ENCODE measurements around the gene OSBPL3. TPM values are rescaled to one million over a fixed set of nuclear protein-coding genes. Genes with fewer than 3 reads are reported as not detected.

Gene OSBPL3
- total RNA-seq, 1 donor from 2014 or later = 9.0 TPM

GRCh38 chr7:24962418-24962962, 17.5 kb downstream of the OSBPL3 start:
- no peak for DNase-seq
- intact Hi-C loops (cut with micrococcal nuclease) = no loop called here
- no peak for ATAC-seq

- intact Hi-C loops (cut with micrococcal nuclease) = no loop called here
Observed at GRCh38 chr7:24959735-24960485, 20.1 kb downstream of the OSBPL3 start.

GRCh38 chr7:24958399-24958798, 21.6 kb downstream of the OSBPL3 start:
- DNase-seq (no peak), ATAC-seq (no peak)
- intact Hi-C loops (cut with micrococcal nuclease) = no loop called here

More at GRCh38 chr7:24959735-24960485, 20.1 kb downstream of the OSBPL3 start:
- DNase-seq (no peak), ATAC-seq (no peak)

DNA sequence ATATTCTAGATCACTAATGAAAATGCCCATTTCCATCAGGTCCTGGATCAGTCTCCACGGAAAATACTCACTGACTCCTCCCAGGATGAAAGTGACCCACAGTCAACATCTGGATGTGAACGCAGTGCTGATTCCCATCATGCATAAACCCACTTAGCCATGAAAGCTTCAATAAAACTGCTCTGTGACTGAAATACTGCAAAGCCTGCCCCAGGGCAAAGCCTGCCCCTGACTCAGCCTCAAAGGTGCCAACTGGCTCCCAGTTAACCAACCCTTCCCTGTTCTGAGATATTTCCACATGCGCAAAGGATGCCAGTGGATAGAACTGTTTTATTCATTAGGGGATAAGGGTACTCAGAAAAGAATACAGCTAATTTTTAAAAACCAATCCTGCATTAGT, 24.0 kb downstream of the OSBPL3 start:
- DNase-seq (no peak), ATAC-seq (no peak)
- intact Hi-C loops (cut with micrococcal nuclease) = no loop called here

DNA sequence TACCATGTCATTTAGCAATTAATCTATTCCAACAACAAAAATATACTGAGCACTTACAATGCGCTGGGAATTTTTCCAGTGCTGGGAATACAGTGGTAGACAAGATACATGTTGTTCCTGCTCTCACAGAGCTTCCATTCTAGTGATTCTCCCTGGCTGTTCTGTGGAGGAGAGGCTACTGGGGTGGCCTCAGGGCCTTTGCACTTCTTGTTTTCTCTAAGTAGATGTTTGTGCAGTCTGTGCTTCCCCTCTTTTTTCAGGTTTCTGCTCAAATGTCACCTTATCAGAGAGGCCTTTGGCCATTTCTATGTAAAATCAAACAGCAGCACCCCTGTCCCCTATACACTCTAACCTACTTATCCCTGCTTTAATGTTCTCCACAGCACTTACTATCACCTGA, 24.7 kb downstream of the OSBPL3 start:
- DNase-seq = no peak
- intact Hi-C loops (cut with micrococcal nuclease) = no loop called here

DNA sequence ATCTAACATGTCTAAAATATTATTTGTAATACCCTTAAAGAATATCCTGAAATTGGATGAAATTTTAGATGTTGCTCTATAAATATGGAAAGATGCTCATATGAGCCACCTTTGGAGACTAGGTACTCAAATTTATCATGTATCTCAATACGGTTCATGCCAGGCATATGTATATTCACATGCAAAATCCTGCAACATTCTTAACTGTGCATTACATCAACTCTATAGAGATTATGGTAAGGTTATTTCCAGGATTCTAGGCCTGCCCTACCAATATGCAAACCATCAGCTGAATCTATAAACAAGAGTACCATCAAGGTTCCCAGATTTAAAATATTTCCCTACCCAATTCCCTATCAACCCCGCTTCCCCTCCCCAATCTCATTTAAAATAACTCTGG, 27.5 kb downstream of the OSBPL3 start:
- DNase-seq = no peak
- intact Hi-C loops (cut with micrococcal nuclease) = no loop called here

More for the DNA sequence above, 24.7 kb downstream of the OSBPL3 start:
- ATAC-seq = no peak

GRCh38 chr7:24951441-24951980, 28.5 kb downstream of the OSBPL3 start:
- ATAC-seq (no peak), DNase-seq (no peak)
- intact Hi-C loops (cut with micrococcal nuclease) = no loop called here

More for the DNA sequence above, 27.5 kb downstream of the OSBPL3 start:
- no peak for ATAC-seq

- ATAC-seq (no peak), DNase-seq (no peak)
- intact Hi-C loops (cut with micrococcal nuclease) = no loop called here
Observed at GRCh38 chr7:24949884-24950283, 30.1 kb downstream of the OSBPL3 start.

DNA sequence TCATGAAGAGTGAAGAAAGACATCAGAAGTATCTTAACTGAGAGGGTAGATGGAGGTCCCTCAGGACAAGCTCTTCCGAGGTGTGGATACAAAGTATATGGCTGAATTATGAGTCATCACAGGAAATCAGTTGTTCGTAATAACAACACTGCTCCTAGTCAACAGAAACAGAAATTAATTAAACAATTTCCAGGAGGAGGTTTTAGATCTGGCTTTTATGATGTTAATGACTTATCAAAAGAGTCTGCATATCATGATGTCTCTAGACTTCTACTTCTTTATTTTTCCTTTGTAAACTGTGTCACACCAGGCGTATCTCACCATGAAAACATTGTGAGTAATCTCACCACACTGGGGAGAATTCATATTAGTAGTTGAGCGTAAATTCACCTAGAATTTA, 31.2 kb downstream of the OSBPL3 start:
- intact Hi-C loops (cut with micrococcal nuclease) = no loop called here
- ATAC-seq (no peak), DNase-seq (no peak)

GRCh38 chr7:24946467-24946866, 33.5 kb downstream of the OSBPL3 start:
- intact Hi-C loops (cut with micrococcal nuclease) = no loop called here
- ATAC-seq = no peak

DNA sequence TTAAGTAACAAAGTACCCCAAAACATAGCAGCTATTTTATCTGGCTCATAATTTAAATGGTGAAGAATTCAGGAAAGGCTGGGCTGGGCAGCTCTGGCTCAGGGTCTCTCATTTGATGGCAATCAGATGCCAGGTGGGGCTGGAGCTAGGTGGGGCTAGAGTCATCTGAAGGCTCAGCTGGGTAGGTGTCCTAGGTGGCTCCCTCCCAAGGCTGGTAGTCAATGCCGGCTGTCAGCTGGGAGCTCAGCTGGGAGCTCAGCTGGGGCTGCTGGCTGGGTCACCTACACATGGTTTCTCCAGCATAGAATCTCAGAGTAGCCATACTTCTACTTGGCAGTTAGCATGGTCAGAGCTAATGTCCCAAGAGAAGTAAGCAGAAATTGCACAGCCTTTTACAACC, 34.1 kb downstream of the OSBPL3 start:
- ATAC-seq = no peak
- intact Hi-C loops (cut with micrococcal nuclease) = no loop called here

More at GRCh38 chr7:24946467-24946866, 33.5 kb downstream of the OSBPL3 start:
- no peak for DNase-seq

GRCh38 chr7:24943096-24943948, 36.7 kb downstream of the OSBPL3 start:
- intact Hi-C loops (cut with micrococcal nuclease) = no loop called here
- ATAC-seq (no peak), DNase-seq (no peak)

More for the DNA sequence above, 34.1 kb downstream of the OSBPL3 start:
- no peak for DNase-seq

GRCh38 chr7:24942226-24942625, 37.8 kb downstream of the OSBPL3 start:
- DNase-seq (no peak), ATAC-seq (no peak)
- intact Hi-C loops (cut with micrococcal nuclease) = no loop called here

DNA sequence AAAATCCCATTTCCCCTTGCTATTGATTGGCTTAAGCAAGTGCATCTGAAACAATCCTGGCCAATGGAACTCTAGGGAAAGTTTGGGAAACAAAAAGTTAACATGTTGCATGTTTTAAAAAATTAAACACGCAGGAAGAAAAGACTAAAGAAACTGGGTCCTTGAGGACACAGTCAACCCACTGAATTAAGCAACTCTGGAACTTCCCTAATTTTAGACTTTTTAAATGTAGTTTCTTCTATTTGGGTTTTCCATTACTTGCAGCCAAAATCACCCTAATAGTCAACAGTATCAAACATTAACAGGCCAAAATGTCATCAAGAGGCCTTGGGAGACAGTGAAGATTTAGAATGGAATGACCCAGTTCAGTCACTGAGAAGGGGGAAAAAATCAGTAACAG, 40.6 kb downstream of the OSBPL3 start:
- DNase-seq = no peak
- no peak for ATAC-seq
- intact Hi-C loops (cut with micrococcal nuclease) = no loop called here

- intact Hi-C loops (cut with micrococcal nuclease) = no loop called here
- ATAC-seq = no peak
- no peak for DNase-seq
Observed at GRCh38 chr7:24936121-24936824, 43.7 kb downstream of the OSBPL3 start.

- intact Hi-C loops (cut with micrococcal nuclease) = no loop called here
- no peak for DNase-seq
- ATAC-seq = no peak
Observed at GRCh38 chr7:24933298-24933697, 46.7 kb downstream of the OSBPL3 start.

GRCh38 chr7:24932815-24933214, 47.2 kb downstream of the OSBPL3 start:
- DNase-seq (peak; percentile 40), ATAC-seq (peak; percentile 93)
- intact Hi-C loops (cut with micrococcal nuclease) = no loop called here

GRCh38 chr7:24932389-24932788, 47.6 kb downstream of the OSBPL3 start:
- intact Hi-C loops (cut with micrococcal nuclease) = no loop called here
- ATAC-seq = no peak
- DNase-seq = no peak

- no peak for ATAC-seq
- intact Hi-C loops (cut with micrococcal nuclease) = no loop called here
- DNase-seq = no peak
Observed at GRCh38 chr7:24931844-24932243, 48.1 kb downstream of the OSBPL3 start.

Data from left ventricle myocardium superior (tissue), 1 donor.